B cell (primary cell): Measurements from ENCODE around the gene PSG5. TPM values are rescaled to one million over a fixed set of nuclear protein-coding genes. Genes with fewer than 3 reads are reported as not detected.
"Not testable (repeated sequence)": the region's sequence is repeated elsewhere in the genome, so short reads cannot be mapped to it uniquely, and the experiment has no call there.

Experiments
- ATAC-seq: fragments of 200-7000 bp; cut with Tn5 transposase; one replicate; pipeline ENCODE4 v1.10.0; 2021; ENCODE audit warnings: low read depth, mild to moderate bottlenecking, moderate number of reproducible peaks, moderate library complexity
- CTCF ChIA-PET: fragments of 350-600 bp; sonication (Branson Sonifier 250); formaldehyde crosslinking; loops from one replicate; lab custom pipeline; 2021; ENCODE audit warnings: antibody characterized with exemption, inconsistent platforms; lab: Charles Lee
- POLR2A ChIA-PET: fragments of 350-600 bp; sonication (Branson Sonifier 250); formaldehyde crosslinking; loops from one replicate; lab custom pipeline; 2021; ENCODE audit warnings: antibody characterized with exemption; lab: Charles Lee
- DNase-seq: peaks from one replicate; pipeline ENCODE4 v3.0.0; 2013
- H2AFZ ChIP-seq: 2 replicates; pipeline ENCODE4 v1.6.1; 2012; ENCODE audit warnings: mild to moderate bottlenecking, low read depth, low read length; ENCODE audit not compliant: insufficient read depth, poor library complexity, severe bottlenecking
- H3K27ac ChIP-seq, 2 donors: 1 replicate in 1 of 2; 2 replicates in 1 of 2; pipeline ENCODE4 v1.5.1; 2012 to 2013; ENCODE audit warnings: low read length in 2 of 2, mild to moderate bottlenecking in 2 of 2, moderate library complexity in 1 of 2
- H3K27me3 ChIP-seq, 4 experiments: fragments of 200-600 bp in 1 of 4; sonication (generic) in 1 of 4; replicated peaks in 1 of 4; 1 replicate in 2 of 4; 2 replicates in 2 of 4; pipeline versions ENCODE4 v1.6.1 to v1.7.0; 2013 to 2016; ENCODE audit warnings: low read length in 3 of 4, mild to moderate bottlenecking in 2 of 4, mixed read lengths in 1 of 4, moderate library complexity in 1 of 4; ENCODE audit not compliant: insufficient read depth in 4 of 4, control insufficient read depth in 3 of 4; ENCODE audit errors: control extremely low read depth in 1 of 4
- H3K36me3 ChIP-seq, 2 experiments: replicated peaks in 1 of 2; 1 replicate in 1 of 2; 2 replicates in 1 of 2; pipeline versions ENCODE4 v1.6.1 to v1.7.1; 2013; ENCODE audit warnings: low read length in 1 of 2; ENCODE audit not compliant: insufficient read depth in 2 of 2, control insufficient read depth in 1 of 2; ENCODE audit errors: control extremely low read depth in 1 of 2, extremely low read depth in 1 of 2
- H3K4me1 ChIP-seq, 2 donors: fragments of 200-600 bp in 1 of 2; sonication (generic) in 1 of 2; 1 replicate in 1 of 2; 2 replicates in 1 of 2; pipeline versions ENCODE4 v1.5.1 to v1.6.1; 2013 to 2017; ENCODE audit warnings: low read length in 2 of 2; ENCODE audit not compliant: control insufficient read depth in 2 of 2, insufficient read depth in 2 of 2
- H3K4me2 ChIP-seq: replicated peaks from 2 replicates; pipeline ENCODE3; 2012; ENCODE audit warnings: mild to moderate bottlenecking, low read depth, low read length; ENCODE audit not compliant: poor library complexity, severe bottlenecking
- H3K4me3 ChIP-seq, 5 experiments: fragments of 200-600 bp in 1 of 5; sonication (generic) in 1 of 5; 1 replicate in 3 of 5; 2 replicates in 2 of 5; pipeline versions ENCODE4 v1.5.1 to v1.7.0; 2011 to 2016; ENCODE audit warnings: low read length in 4 of 5, mild to moderate bottlenecking in 4 of 5, low read depth in 2 of 5, control low read depth in 1 of 5, moderate library complexity in 1 of 5; ENCODE audit not compliant: insufficient read depth in 1 of 5; ENCODE audit errors: control extremely low read depth in 1 of 5, extremely low read depth in 1 of 5
- H3K79me2 ChIP-seq: fragments of 200-600 bp; sonication (generic); one replicate; pipeline ENCODE4 v1.6.0; 2016; ENCODE audit warnings: low read length; ENCODE audit not compliant: control insufficient read depth, insufficient read depth
- H3K9ac ChIP-seq: fragments of 200-600 bp; sonication (generic); 2 replicates; pipeline ENCODE4 v1.6.1; 2017; ENCODE audit warnings: mild to moderate bottlenecking, low read length, moderate library complexity
- H3K9me3 ChIP-seq, 3 donors: one replicate each; pipeline versions ENCODE4 v1.6.1 to v1.7.1; 2013; ENCODE audit warnings: low read length in 2 of 3; ENCODE audit not compliant: control insufficient read depth in 2 of 3, insufficient read depth in 1 of 3; ENCODE audit errors: control extremely low read depth in 1 of 3
- H4K20me1 ChIP-seq: 2 replicates; pipeline ENCODE4 v1.6.0; 2012; ENCODE audit warnings: mild to moderate bottlenecking, low read length; ENCODE audit not compliant: insufficient read depth, control insufficient read depth, poor library complexity, severe bottlenecking
- H3K27ac Mint-ChIP-seq: one replicate; pipeline ENCODE4 v1.8.0; 2021; ENCODE audit warnings: mixed read lengths
- H3K27me3 Mint-ChIP-seq: one replicate; pipeline ENCODE4 v1.8.0; 2021; ENCODE audit warnings: mixed read lengths
- H3K4me1 Mint-ChIP-seq: one replicate; pipeline ENCODE4 v1.8.0; 2021; ENCODE audit warnings: mixed read lengths
- H3K4me3 Mint-ChIP-seq: one replicate; pipeline ENCODE4 v1.8.0; 2021; ENCODE audit warnings: mixed read lengths
- H3K9me3 Mint-ChIP-seq: one replicate; pipeline ENCODE4 v1.8.0; 2022; ENCODE audit warnings: mixed read lengths; ENCODE audit not compliant: insufficient read depth
- EZH2 ChIP-seq: IDR thresholded peaks from 2 replicates; pipeline ENCODE4 v1.6.1; 2012; ENCODE audit warnings: borderline replicate concordance, low read depth, mild to moderate bottlenecking, moderate library complexity, low read length; ENCODE audit not compliant: insufficient read depth, poor library complexity, severe bottlenecking
- WGBS: methylation state at CpG from one replicate; pipeline ENCODE4 v1.1.5; 2013; ENCODE audit warnings: missing lambda C conversion rate; ENCODE audit not compliant: insufficient coverage; 5-methylcytosine and 5-hydroxymethylcytosine counted together
- intact Hi-C: fragments of 100-400 bp; cut with micrococcal nuclease; formaldehyde crosslinking; loops from one replicate; pipeline ENCODE4 v1.10.0; 2022
- polyA plus RNA-seq: library from polyadenylated mRNA; depleted of rRNA; stranded (reverse); fragments of >200 nt; gene quantifications from 2 replicates; pipeline ENCODE4 v1.2.3, GENCODE V29; 2012
- total RNA-seq, 2 donors: library from RNA; stranded (reverse); fragments of 120-200 nt in 1 of 2; gene quantifications; 1 replicate in 1 of 2; 2 replicates in 1 of 2; pipeline versions ENCODE4 v1.2.3 to v1.2.4, GENCODE V29; 2013 to 2022
- TF ChIP-seq, protein P1 (sequence below): fragments of 200-600 bp; IDR thresholded peaks from one replicate; pipeline ENCODE4 v1.8.0; 2022; ENCODE audit warnings: antibody characterized with exemption, mild to moderate bottlenecking

The PSG5 gene
- total and polyA plus RNA-seq, 2 donors (not counting 1 experiment from before 2014, with no cell fraction given): not detected

DNA sequence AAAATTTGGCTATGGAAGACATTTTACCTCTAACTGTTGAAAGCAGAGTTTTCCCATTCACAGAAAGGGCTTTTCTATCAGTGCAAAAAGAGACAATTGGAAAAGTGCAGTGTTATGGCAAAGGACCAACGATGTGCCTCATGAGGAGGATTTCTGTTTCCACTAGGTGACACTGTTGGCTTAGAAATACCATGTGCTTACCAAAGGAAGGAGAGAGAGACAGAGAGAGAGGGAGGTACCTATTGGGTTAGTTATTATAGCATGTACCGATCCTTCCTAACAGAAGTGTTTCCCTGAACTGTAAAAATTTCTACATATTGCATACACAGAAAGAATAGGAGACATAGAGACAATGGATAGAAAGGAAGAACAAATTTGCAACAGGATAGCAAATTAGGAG, 43.0 kb upstream of the PSG5 start:
- CTCF ChIA-PET: no interaction called here
- Histone ChIP-seq H2AFZ (no peak overlapping the region), H3K36me3 (no peaks in the 10 kb centered on the region), H3K4me1 (no peaks in the 10 kb centered on the region), H3K9me3 (peaks cover 0 to 19% (median 2%) of the 10 kb centered on the region in 3 donors), H4K20me1 (no peaks in the 10 kb centered on the region), H3K9ac (no peak overlapping the region), H3K79me2 (no peaks in the 10 kb centered on the region), H3K4me3 (no peak overlapping the region), H3K27me3 (no peaks in the 10 kb centered on the region), H3K4me2 (no peak overlapping the region), H3K27ac (no peak overlapping the region)
- H3K27me3 Mint-ChIP-seq: no peaks in the 10 kb centered on the region
- 80% methylated on average over 1 of the region's 2 CpGs for WGBS
- no peak overlapping the region for H3K27ac Mint-ChIP-seq
- intact Hi-C loops: no loop called here
- H3K9me3 Mint-ChIP-seq: peaks cover 11% of the 10 kb centered on the region
- no peak overlapping the region for H3K4me3 Mint-ChIP-seq
- TF ChIP-seq, protein P1, sequence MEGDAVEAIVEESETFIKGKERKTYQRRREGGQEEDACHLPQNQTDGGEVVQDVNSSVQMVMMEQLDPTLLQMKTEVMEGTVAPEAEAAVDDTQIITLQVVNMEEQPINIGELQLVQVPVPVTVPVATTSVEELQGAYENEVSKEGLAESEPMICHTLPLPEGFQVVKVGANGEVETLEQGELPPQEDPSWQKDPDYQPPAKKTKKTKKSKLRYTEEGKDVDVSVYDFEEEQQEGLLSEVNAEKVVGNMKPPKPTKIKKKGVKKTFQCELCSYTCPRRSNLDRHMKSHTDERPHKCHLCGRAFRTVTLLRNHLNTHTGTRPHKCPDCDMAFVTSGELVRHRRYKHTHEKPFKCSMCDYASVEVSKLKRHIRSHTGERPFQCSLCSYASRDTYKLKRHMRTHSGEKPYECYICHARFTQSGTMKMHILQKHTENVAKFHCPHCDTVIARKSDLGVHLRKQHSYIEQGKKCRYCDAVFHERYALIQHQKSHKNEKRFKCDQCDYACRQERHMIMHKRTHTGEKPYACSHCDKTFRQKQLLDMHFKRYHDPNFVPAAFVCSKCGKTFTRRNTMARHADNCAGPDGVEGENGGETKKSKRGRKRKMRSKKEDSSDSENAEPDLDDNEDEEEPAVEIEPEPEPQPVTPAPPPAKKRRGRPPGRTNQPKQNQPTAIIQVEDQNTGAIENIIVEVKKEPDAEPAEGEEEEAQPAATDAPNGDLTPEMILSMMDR: no peak
- no peak for TF ChIP-seq EZH2
- ATAC-seq: no peak
- POLR2A ChIA-PET: no interaction called here
- no peaks in the 10 kb centered on the region for H3K4me1 Mint-ChIP-seq
- no peak for DNase-seq

DNA sequence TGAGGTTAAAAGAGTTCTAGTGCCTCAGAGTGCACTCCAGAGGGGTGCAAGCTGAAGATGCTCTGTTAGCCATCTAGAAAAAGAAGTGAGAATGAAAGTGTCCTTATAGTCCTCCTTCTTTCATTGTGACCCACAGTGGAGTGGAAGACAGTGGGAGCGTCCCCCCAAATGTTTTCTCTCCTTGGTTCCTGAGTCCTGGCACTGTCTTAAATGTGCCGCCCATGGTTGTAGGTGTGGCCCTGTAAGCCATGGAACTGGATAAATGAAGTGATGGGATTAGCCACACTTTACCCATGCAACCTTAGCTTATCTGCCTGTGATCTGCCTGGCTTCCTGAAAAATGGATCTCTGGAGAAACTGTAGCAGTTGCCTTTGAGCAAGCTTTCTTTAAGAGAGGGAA, 42.4 kb upstream of the PSG5 start:
- DNase-seq, H3K27ac ChIP-seq, H3K27me3 Mint-ChIP-seq, CTCF ChIA-PET, H3K4me3 ChIP-seq, H2AFZ ChIP-seq, H3K4me1 Mint-ChIP-seq, H4K20me1 ChIP-seq, H3K36me3 ChIP-seq, H3K4me2 ChIP-seq, H3K27ac Mint-ChIP-seq, H3K79me2 ChIP-seq, ATAC-seq, H3K27me3 ChIP-seq, POLR2A ChIA-PET, intact Hi-C loops, H3K9ac ChIP-seq, H3K4me1 ChIP-seq, H3K4me3 Mint-ChIP-seq: not testable (repeated sequence)
- H3K9me3 ChIP-seq: peaks cover 0 to 19% (median 2%) of the 10 kb centered on the region in 3 donors
- peaks cover 15% of the 10 kb centered on the region for H3K9me3 Mint-ChIP-seq
- no CpG with 5 or more reads among the region's 2 CpGs for WGBS

DNA sequence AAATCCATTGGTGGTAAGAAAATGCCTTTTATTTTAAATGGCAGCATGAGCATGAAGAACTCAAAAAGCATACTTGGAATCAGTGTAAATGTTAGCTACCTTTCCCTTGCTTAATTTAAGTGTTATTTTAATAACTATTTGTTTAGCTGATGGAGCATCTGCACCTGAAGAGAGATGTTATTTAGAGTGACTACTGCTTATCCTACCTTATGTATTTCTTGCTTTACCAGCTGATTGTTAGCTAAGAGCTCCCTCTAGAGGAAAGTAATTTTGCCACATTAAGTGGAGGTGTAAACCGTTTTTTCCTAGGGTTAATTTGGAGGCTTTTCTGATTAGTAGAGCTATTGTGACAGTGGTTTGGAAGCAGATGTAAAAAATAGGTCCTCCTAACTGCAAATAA, 40.6 kb upstream of the PSG5 start:
- H3K27me3 Mint-ChIP-seq, H3K27me3 ChIP-seq, H3K4me1 Mint-ChIP-seq, H3K27ac Mint-ChIP-seq, intact Hi-C loops, POLR2A ChIA-PET, H3K4me3 Mint-ChIP-seq, H3K36me3 ChIP-seq, CTCF ChIA-PET, ATAC-seq, H3K4me1 ChIP-seq, H3K4me2 ChIP-seq, H3K27ac ChIP-seq, H3K9ac ChIP-seq, H3K79me2 ChIP-seq, DNase-seq, H3K4me3 ChIP-seq, H4K20me1 ChIP-seq, H2AFZ ChIP-seq: not testable (repeated sequence)
- peaks cover 16% of the 10 kb centered on the region for H3K9me3 Mint-ChIP-seq
- peaks cover 0 to 23% (median 2%) of the 10 kb centered on the region in 3 donors for H3K9me3 ChIP-seq
- WGBS: no CpG with 5 or more reads among the region's 1 CpG
